H1 (cell line): ENCODE data around the gene MYL2. TPM values are rescaled to one million over a fixed set of nuclear protein-coding genes. Genes with fewer than 3 reads are reported as not detected.

Source experiments
- ASH2L ChIP-seq: fragments of 200-600, 300-600 bp; sonication (generic); IDR thresholded peaks from one replicate; pipeline ENCODE4 v1.7.1; 2017; ENCODE audit warnings: low read length
- RNF2 ChIP-seq: fragments of 200-900, 300-1000 bp; sonication (generic); IDR thresholded peaks from 2 replicates; pipeline ENCODE4 v1.7.1; 2016; ENCODE audit warnings: borderline replicate concordance, low read depth, mild to moderate bottlenecking, antibody characterized with exemption, low read length; ENCODE audit not compliant: poor library complexity, severe bottlenecking; ENCODE audit errors: missing control alignments
- polyA plus RNA-seq, 7 experiments: library from polyadenylated mRNA; depleted of rRNA in 3 of 7; stranded (reverse) in 5 of 7; unstranded in 2 of 7; fragments of >200 nt in 5 of 7; fragments of 200-250 nt in 2 of 7; gene quantifications; 1 replicate in 5 of 7; 2 replicates in 1 of 7; 4 replicates in 1 of 7; pipeline versions ENCODE4 v1.2.1 to v1.2.3, GENCODE V29; 2011 to 2013; ENCODE audit warnings: missing spikeins in 2 of 7, mixed read lengths in 2 of 7
- total RNA-seq: library from RNA; stranded (reverse); fragmentation: NEBNext Ultra II Directional; extraction: Animal tissue kit (Norgen Biotek cat#: 25700); gene quantifications from 2 replicates; pipeline ENCODE4 v1.2.1, GENCODE V29; 2021
- TF ChIP-seq, protein P1 (sequence below): fragments of 300-600 bp; sonication (generic); IDR thresholded peaks from 2 replicates; pipeline ENCODE4 v1.7.1; 2012; ENCODE audit warnings: low read length, moderate library complexity, mild to moderate bottlenecking, inconsistent platforms; ENCODE audit not compliant: insufficient replicate concordance

The MYL2 gene
- total and polyA plus RNA-seq, 2 of the 8 experiments (the other 6 are each of a cell fraction or from before 2014, with no cell fraction given), result not detected

DNA sequence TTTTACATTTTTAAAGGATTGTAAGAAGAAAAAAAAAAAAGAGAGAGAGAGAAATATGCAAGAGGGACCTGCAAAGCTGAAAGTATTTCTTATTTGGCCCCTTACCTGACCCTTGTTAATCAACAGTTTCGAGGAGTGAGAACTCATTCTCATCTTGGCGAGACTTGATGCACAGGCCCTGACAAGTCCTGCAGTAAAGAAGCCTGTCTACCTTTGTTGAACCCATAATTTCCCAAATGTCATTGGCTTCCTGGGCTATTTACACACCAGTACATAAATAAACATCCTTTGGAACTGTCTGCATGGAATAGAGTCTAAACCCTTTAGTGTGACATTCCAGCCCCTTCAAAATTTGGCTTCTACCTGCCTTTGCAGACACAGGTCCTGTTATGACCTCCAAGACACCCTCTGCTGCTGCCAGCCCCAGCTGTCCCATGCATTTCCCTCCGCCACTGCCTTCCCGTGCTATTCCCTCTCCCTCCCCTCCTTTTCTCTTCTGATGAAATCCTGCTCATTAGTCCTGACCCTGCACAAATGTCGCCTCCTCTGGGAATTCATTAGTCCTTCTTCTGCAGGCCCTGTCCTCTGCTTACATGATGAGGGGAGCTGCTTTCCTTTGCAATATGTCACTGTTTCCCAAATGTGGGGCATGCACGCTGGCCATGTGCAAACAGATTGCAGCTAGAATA, 35.1 kb downstream of the MYL2 start (continued):
- TF ChIP-seq, protein P1, sequence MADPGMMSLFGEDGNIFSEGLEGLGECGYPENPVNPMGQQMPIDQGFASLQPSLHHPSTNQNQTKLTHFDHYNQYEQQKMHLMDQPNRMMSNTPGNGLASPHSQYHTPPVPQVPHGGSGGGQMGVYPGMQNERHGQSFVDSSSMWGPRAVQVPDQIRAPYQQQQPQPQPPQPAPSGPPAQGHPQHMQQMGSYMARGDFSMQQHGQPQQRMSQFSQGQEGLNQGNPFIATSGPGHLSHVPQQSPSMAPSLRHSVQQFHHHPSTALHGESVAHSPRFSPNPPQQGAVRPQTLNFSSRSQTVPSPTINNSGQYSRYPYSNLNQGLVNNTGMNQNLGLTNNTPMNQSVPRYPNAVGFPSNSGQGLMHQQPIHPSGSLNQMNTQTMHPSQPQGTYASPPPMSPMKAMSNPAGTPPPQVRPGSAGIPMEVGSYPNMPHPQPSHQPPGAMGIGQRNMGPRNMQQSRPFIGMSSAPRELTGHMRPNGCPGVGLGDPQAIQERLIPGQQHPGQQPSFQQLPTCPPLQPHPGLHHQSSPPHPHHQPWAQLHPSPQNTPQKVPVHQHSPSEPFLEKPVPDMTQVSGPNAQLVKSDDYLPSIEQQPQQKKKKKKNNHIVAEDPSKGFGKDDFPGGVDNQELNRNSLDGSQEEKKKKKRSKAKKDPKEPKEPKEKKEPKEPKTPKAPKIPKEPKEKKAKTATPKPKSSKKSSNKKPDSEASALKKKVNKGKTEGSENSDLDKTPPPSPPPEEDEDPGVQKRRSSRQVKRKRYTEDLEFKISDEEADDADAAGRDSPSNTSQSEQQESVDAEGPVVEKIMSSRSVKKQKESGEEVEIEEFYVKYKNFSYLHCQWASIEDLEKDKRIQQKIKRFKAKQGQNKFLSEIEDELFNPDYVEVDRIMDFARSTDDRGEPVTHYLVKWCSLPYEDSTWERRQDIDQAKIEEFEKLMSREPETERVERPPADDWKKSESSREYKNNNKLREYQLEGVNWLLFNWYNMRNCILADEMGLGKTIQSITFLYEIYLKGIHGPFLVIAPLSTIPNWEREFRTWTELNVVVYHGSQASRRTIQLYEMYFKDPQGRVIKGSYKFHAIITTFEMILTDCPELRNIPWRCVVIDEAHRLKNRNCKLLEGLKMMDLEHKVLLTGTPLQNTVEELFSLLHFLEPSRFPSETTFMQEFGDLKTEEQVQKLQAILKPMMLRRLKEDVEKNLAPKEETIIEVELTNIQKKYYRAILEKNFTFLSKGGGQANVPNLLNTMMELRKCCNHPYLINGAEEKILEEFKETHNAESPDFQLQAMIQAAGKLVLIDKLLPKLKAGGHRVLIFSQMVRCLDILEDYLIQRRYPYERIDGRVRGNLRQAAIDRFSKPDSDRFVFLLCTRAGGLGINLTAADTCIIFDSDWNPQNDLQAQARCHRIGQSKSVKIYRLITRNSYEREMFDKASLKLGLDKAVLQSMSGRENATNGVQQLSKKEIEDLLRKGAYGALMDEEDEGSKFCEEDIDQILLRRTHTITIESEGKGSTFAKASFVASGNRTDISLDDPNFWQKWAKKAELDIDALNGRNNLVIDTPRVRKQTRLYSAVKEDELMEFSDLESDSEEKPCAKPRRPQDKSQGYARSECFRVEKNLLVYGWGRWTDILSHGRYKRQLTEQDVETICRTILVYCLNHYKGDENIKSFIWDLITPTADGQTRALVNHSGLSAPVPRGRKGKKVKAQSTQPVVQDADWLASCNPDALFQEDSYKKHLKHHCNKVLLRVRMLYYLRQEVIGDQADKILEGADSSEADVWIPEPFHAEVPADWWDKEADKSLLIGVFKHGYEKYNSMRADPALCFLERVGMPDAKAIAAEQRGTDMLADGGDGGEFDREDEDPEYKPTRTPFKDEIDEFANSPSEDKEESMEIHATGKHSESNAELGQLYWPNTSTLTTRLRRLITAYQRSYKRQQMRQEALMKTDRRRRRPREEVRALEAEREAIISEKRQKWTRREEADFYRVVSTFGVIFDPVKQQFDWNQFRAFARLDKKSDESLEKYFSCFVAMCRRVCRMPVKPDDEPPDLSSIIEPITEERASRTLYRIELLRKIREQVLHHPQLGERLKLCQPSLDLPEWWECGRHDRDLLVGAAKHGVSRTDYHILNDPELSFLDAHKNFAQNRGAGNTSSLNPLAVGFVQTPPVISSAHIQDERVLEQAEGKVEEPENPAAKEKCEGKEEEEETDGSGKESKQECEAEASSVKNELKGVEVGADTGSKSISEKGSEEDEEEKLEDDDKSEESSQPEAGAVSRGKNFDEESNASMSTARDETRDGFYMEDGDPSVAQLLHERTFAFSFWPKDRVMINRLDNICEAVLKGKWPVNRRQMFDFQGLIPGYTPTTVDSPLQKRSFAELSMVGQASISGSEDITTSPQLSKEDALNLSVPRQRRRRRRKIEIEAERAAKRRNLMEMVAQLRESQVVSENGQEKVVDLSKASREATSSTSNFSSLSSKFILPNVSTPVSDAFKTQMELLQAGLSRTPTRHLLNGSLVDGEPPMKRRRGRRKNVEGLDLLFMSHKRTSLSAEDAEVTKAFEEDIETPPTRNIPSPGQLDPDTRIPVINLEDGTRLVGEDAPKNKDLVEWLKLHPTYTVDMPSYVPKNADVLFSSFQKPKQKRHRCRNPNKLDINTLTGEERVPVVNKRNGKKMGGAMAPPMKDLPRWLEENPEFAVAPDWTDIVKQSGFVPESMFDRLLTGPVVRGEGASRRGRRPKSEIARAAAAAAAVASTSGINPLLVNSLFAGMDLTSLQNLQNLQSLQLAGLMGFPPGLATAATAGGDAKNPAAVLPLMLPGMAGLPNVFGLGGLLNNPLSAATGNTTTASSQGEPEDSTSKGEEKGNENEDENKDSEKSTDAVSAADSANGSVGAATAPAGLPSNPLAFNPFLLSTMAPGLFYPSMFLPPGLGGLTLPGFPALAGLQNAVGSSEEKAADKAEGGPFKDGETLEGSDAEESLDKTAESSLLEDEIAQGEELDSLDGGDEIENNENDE, result no peak
- TF ChIP-seq ASH2L, result no peak
- no peak for TF ChIP-seq RNF2
